Bone marrow (tissue), 2 donors: ENCODE data around the gene AP4S1.
A peak's percentile ranks its signal among the peaks of the same experiment; 100 is the strongest.
"Not testable (repeated sequence)": the region's sequence is repeated elsewhere in the genome, so short reads cannot be mapped to it uniquely, and the experiment has no call there.

Experiments used
- DNase-seq, 2 donors: peaks; one replicate each; lab custom pipeline; 2025; lab: John Stamatoyannopoulos, UW

Gene AP4S1

DNA sequence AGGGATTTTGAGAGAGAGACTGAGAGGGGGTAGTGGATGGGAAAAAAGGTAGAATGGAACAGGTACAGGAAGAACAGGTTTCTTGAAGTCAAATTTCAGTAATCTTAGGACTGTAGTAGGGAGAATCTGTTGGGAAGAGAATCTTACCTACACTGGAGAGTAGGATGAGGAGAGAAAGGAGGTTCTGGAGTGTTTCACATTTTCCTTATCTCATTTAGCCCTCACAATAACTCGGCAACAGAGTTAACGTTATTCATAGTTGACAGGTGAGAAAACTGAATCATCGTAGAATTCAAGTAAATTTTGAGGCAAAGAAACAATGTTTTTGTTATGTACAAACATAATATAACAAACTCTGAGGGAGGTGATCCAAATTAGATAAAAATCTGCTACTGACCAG, 17.9 kb downstream of the AP4S1 start:
- no peak for DNase-seq

- DNase-seq = no peak
Observed at GRCh38 chr14:31045501-31046080, 20.1 kb downstream of the AP4S1 start.

- no peak for DNase-seq
Observed at GRCh38 chr14:31047503-31047902, 22.1 kb downstream of the AP4S1 start.

DNA sequence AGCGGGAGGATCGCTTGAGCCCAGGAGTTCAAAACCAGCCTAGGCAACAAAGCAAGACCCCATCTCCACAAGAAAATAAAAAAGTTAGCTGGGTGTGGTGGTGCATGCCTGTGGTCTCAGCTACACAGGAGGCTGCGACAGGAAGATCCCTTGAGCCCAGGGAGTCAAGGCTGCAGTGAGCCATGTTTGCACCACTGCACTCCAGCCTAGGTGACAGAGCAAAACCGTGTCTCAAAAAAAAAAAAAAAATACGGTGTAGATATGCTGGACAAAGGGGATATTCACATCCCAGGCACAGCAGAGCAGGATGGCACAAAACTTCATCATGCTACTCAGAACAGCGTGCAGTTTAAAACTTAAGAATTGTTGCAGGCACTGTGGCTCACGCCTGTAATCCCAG, 25.6 kb downstream of the AP4S1 start:
- DNase-seq = no peak

- no peak for DNase-seq
Observed at GRCh38 chr14:31051511-31051910, 26.1 kb downstream of the AP4S1 start.

GRCh38 chr14:31052905-31053586, 27.6 kb downstream of the AP4S1 start:
- DNase-seq = not testable (repeated sequence)

GRCh38 chr14:31057035-31057434, 31.6 kb downstream of the AP4S1 start:
- DNase-seq = no peak

DNA sequence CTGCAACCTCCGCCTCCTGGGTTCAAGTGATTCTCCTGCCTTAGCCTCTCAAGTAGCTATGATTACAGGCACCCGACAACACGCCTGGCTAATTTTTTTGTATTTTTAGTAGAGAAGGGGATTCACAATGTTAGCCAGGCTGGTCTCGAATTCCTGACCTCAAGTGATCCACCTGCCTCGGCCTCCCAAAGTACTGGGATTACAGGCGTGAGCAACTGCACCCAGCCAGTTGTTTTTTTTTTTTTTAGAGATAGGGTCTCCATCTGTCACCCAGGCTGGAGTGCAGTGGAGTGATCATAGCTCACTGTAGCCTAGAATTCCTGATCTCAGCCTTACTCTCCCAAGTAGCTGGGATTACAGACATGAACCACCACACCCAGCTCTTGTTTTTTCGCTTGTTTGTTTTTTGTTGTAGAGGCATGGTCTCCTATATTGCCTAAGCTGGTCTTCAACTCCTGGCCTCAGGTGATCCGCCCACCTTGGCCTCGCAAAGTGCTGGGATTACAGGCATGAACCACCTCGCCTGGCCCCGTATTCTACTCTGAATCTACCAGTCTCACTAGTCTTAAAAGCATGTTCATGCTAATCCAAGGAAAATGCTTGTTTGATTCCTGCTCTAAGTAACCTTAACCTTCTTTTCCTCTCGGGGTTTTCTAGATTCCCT, 32.4 kb downstream of the AP4S1 start:
- DNase-seq = no peak

- DNase-seq = peak in 1 of 2 donors; percentile 83
Observed at GRCh38 chr14:31059152-31059924, 33.9 kb downstream of the AP4S1 start.

GRCh38 chr14:31060253-31060875, 34.9 kb downstream of the AP4S1 start:
- DNase-seq = no peak

- DNase-seq = not testable (repeated sequence)
Observed at GRCh38 chr14:31062908-31063307, 37.5 kb downstream of the AP4S1 start.

DNA sequence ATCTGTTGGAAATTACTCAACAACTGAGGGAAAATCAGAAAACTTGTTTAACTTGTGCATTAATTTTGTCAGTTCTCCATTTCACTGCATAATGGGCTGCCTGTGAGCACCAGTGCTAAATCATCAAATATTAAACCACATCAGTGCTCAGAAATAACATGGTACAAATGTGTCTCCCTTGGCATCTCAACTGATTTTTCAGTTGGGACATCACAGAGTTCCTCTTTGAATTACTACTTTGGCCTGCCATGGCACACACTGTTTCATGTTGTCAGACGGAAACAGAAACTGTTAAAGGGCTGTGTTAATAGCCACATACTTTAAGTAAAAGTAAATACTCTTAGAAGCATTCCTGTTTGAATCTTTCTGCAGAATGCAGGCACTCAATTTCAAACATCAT, 42.8 kb downstream of the AP4S1 start:
- DNase-seq = no peak

- DNase-seq = no peak
Observed at GRCh38 chr14:31069343-31069742, 43.9 kb downstream of the AP4S1 start.

DNA sequence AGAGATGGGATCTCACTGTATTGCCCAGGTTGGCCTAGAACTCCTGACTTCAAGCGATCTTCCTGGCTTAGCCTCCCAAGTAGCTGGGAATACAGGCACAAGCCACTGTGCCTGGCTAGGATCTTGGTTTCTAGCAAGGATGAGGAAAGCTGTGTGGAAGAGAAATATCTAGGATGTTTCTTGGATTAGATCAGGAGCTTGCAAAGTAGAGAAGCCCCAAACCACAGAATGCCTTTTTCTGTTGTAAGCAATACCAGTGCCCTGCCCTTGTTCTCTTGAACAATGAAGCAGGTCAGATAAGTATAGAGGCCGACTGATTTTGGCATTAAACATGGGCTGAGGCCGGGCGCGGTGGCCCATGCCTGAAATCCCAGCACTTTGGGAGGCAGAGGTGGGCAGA, 45.0 kb downstream of the AP4S1 start:
- DNase-seq = no peak

GRCh38 chr14:31071151-31071550, 45.7 kb downstream of the AP4S1 start:
- DNase-seq = no peak

- DNase-seq = no peak
Observed at GRCh38 chr14:31075144-31075543, 49.7 kb downstream of the AP4S1 start.

GRCh38 chr14:31078766-31079165, 53.3 kb downstream of the AP4S1 start:
- no peak for DNase-seq

DNA sequence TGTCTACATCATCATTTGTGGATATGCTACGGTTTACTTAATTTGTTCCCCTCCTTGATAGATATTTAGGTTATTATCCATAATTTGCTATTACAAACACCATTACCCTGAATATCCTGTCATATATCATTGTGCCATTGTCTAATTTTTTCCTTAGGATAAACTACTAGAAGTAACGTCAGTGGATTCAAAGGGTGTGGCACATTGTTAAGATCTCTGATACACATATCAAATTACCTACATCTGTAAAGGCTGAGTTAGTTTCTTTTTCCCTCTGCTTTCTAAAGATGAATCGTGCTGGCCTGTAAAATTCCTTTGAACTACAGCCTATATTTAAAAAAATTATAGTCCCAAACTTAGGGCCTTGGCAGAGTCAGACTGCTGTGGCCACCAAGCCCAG, 54.6 kb downstream of the AP4S1 start:
- DNase-seq = no peak

DNA sequence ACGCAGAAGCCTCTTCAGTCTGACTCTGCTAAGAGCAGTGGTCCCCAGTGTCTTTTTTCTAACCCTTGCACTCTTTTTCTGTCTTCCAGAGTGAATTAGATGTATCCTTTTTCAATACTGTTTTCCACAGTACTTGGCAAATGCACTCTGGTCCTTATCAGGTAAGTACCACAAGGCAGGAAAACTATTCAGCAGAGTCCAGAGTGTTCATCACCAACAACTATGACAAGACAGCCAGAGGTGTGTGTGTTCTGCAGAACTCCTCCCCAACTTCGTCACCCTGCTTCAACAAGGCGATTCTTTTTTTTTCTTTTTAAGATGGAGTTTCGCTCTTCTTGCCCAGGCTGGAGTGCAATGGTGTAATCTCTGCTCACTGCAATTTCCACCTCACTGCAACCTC, 55.0 kb downstream of the AP4S1 start:
- no peak for DNase-seq

- DNase-seq = no peak
Observed at GRCh38 chr14:31083781-31084180, 58.3 kb downstream of the AP4S1 start.

- DNase-seq = no peak
Observed at GRCh38 chr14:31084385-31084784, 58.9 kb downstream of the AP4S1 start.

DNA sequence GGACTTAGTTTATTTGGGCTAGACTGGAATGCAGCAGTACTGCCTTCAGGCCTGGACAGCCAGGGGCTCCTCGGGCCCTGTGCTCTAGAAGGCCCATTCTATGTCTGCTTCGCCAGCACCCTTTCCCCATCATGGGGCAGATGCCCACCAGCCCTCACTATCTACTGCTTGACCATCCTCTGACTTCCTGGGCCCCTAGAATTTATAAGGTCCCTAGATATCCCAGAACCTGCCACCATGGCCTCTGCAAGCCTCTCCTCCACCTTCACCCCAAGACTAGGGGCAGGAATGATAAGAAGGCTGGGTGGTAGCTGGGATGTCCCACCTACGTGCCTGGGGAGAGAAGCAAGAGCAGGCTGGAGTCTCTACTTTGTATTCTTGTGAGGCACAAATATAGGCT, 59.6 kb downstream of the AP4S1 start:
- no peak for DNase-seq
